IMR-90 (cell line): ENCODE measurements around the gene AGK. TPM values are rescaled to one million over a fixed set of nuclear protein-coding genes. Genes with fewer than 3 reads are reported as not detected.

Source experiments
- polyA plus RNA-seq, 3 experiments: library from polyadenylated mRNA; depleted of rRNA; stranded (reverse); fragments of >200 nt; gene quantifications; 2 replicates each; pipeline ENCODE4 v1.2.3, GENCODE V29; 2012; ENCODE audit warnings: low replicate concordance in 1 of 3
- total RNA-seq: library from RNA; depleted of rRNA; stranded (reverse); fragments of >200 nt; gene quantifications from 2 replicates; pipeline ENCODE4 v1.2.3, GENCODE V29; 2012; rRNA removed

Gene AGK
- total and polyA plus RNA-seq, 2 of the 4 experiments (the other 2 are of a cell fraction): 35.5 to 37.3 TPM

Other genes with a start within 250 kb of the AGK start
- gene DENND11, start 150.8 kb downstream of the AGK start, total RNA-seq: 5.0 TPM in 2 replicates
- gene DENND11, start 150.8 kb downstream of the AGK start, polyA plus RNA-seq (2012; rRNA removed): 2.2 and 2.9 TPM in 2 replicates
- gene WEE2, start 156.9 kb downstream of the AGK start, total RNA-seq: not detected in 2 replicates
- gene WEE2, start 156.9 kb downstream of the AGK start, polyA plus RNA-seq (2012; rRNA removed): not detected in 2 replicates
- gene SSBP1, start 186.9 kb downstream of the AGK start, total RNA-seq: 204 and 234 TPM in 2 replicates
- 138 and 158 TPM in 2 replicates for gene SSBP1, start 186.9 kb downstream of the AGK start, polyA plus RNA-seq (2012; rRNA removed)
- gene TAS2R3, start 212.7 kb downstream of the AGK start, total RNA-seq: 0.28 and 0.72 TPM in 2 replicates
- gene TAS2R3, start 212.7 kb downstream of the AGK start, polyA plus RNA-seq (2012; rRNA removed): not detected in 2 replicates
- 0.18 and 0.28 TPM in 2 replicates for gene TAS2R4, start 225.3 kb downstream of the AGK start, total RNA-seq
- 0.09 and 0.14 TPM in 2 replicates for gene TAS2R4, start 225.3 kb downstream of the AGK start, polyA plus RNA-seq (2012; rRNA removed)
- gene TAS2R5, start 238.8 kb downstream of the AGK start, total RNA-seq: under 0.01 and 0.36 TPM in 2 replicates
- 0.32 and 0.33 TPM in 2 replicates for gene TAS2R5, start 238.8 kb downstream of the AGK start, polyA plus RNA-seq (2012; rRNA removed)